SK-N-SH treated with all-trans-retinoic acid at 6 μM for 48 hours (cell line): Measurements from ENCODE around the gene LYRM7.

ENCODE experiments used
- PATZ1 ChIP-seq: fragments of 250-450 bp; sonication (Bioruptor Pico); IDR thresholded peaks from 2 replicates; pipeline ENCODE4 v1.8.0; 2020; ENCODE audit warnings: mild to moderate bottlenecking, moderate library complexity, borderline replicate concordance
- RARB ChIP-seq: fragments of 250-450 bp; sonication (Bioruptor Pico); IDR thresholded peaks from 2 replicates; pipeline ENCODE4 v1.8.0; 2021; ENCODE audit warnings: mild to moderate bottlenecking, moderate library complexity
- ZFP30 ChIP-seq: fragments of 450-650 bp; formaldehyde crosslinking; IDR thresholded peaks from 2 replicates; pipeline ENCODE4 v1.5.0; 2022; ENCODE audit warnings: mild to moderate bottlenecking, moderate library complexity
- ZNF8 ChIP-seq: fragments of 450-650 bp; formaldehyde crosslinking; IDR thresholded peaks from 2 replicates; pipeline ENCODE4 v1.5.0; 2020; ENCODE audit warnings: mild to moderate bottlenecking, moderate library complexity

GRCh38 chr5:131228646-131229045 is 57.9 kb downstream of the LYRM7 start:
- no peak for TF ChIP-seq PATZ1
- no peak for TF ChIP-seq ZFP30 (CRISPR knock-in tag)
- TF ChIP-seq ZNF8 (CRISPR knock-in tag), result no peak
- no peak for TF ChIP-seq RARB (CRISPR knock-in tag)
